ENCODE results near the gene CENPP. TPM values are rescaled to one million over a fixed set of nuclear protein-coding genes. Genes with fewer than 3 reads are reported as not detected.

The CENPP gene
- total RNA-seq, 3 donors from 2014 or later (not counting 1 experiment from before 2014, with no cell fraction given), result 10.3 to 14.5 (median 12.1) TPM

- no peaks in the 10 kb centered on the region for H3K36me3 Mint-ChIP-seq
- peaks cover 4% of the 10 kb centered on the region for H3K4me1 ChIP-seq (ENCODE audit: control insufficient read depth, insufficient read depth, low read length)
- 2% methylated on average over 29 of the region's 30 CpGs for WGBS (ENCODE audit: insufficient coverage)
- peaks cover 31 to 33% of the 10 kb centered on the region in 2 donors for H3K4me1 Mint-ChIP-seq
- intact Hi-C loops (cut with micrococcal nuclease), result loop anchor here (1.0 to 5.0 kb wide), 3 partner anchors 33 to 345 kb away; partner anchors contain the start of genes IARS1 and IPPK
- H3K27me3 ChIP-seq (ENCODE audit: control insufficient read depth, insufficient read depth, low read length), result no peaks in the 10 kb centered on the region
- no peaks in the 10 kb centered on the region for H3K9me3 ChIP-seq (ENCODE audit: control insufficient read depth, insufficient read depth, low read length)
- peaks cover 13% of the 10 kb centered on the region for H3K36me3 ChIP-seq (ENCODE audit: control insufficient read depth, insufficient read depth, low read length)
- no peak for TF ChIP-seq CTCF (IDR thresholded peaks at IDR 0.05)
- H3K4me3 ChIP-seq (ENCODE audit: low read length), result peak overlapping the region; percentile 65
- peak in 1 of 3 donors; percentile 10 for ATAC-seq
- DNase-seq, result no peak
- H3K4me3 Mint-ChIP-seq, result peak overlapping the region; percentile 99
- peak overlapping the region; percentile 95 for H3K27ac ChIP-seq (ENCODE audit: low read length)
- peak overlapping the region; percentile 98 for H3K27ac Mint-ChIP-seq
- no peaks in the 10 kb centered on the region for H3K27me3 Mint-ChIP-seq (ENCODE audit: low read depth in 2 of 2)
- H3K9me3 Mint-ChIP-seq, result no peaks in the 10 kb centered on the region
Measured at GRCh38 chr9:92325991-92326500, 293 bp downstream of the CENPP start.

GRCh38 chr9:92327283-92327850 is 1.6 kb downstream of the CENPP start:
- no peaks in the 10 kb centered on the region for H3K9me3 Mint-ChIP-seq
- Histone ChIP-seq H3K4me3 (ENCODE audit: low read length) (no peak overlapping the region), H3K9me3 (ENCODE audit: control insufficient read depth, insufficient read depth, low read length) (no peaks in the 10 kb centered on the region), H3K4me1 (ENCODE audit: control insufficient read depth, insufficient read depth, low read length) (peaks cover 4% of the 10 kb centered on the region), H3K27ac (ENCODE audit: low read length) (no peak overlapping the region), H3K27me3 (ENCODE audit: control insufficient read depth, insufficient read depth, low read length) (no peaks in the 10 kb centered on the region), H3K36me3 (ENCODE audit: control insufficient read depth, insufficient read depth, low read length) (peaks cover 5% of the 10 kb centered on the region)
- no peaks in the 10 kb centered on the region for H3K36me3 Mint-ChIP-seq
- peaks cover 31 to 33% of the 10 kb centered on the region in 2 donors for H3K4me1 Mint-ChIP-seq
- ATAC-seq, result no peak
- TF ChIP-seq CTCF (IDR thresholded peaks at IDR 0.05), result no peak
- H3K4me3 Mint-ChIP-seq, result peak overlapping the region; percentile 99
- no peak for DNase-seq
- WGBS (ENCODE audit: insufficient coverage), result 89% methylated on average over 1 of the region's 2 CpGs
- intact Hi-C loops (cut with micrococcal nuclease), result loop anchor here (5.0 kb wide), 1 partner anchor 115 kb away; no protein-coding TSS in a partner anchor
- H3K27me3 Mint-ChIP-seq (ENCODE audit: low read depth in 2 of 2), result no peaks in the 10 kb centered on the region
- peak overlapping the region; percentile 98 for H3K27ac Mint-ChIP-seq

- peaks cover 4% of the 10 kb centered on the region for H3K4me1 ChIP-seq (ENCODE audit: control insufficient read depth, insufficient read depth, low read length)
- Mint-ChIP-seq H3K4me3 (peak overlapping the region; percentile 29), H3K9me3 (no peaks in the 10 kb centered on the region), H3K4me1 (peaks cover 31 to 33% of the 10 kb centered on the region in 2 donors), H3K36me3 (no peaks in the 10 kb centered on the region), H3K27ac (no peak overlapping the region), H3K27me3 (ENCODE audit: low read depth in 2 of 2) (no peaks in the 10 kb centered on the region)
- WGBS (ENCODE audit: insufficient coverage), result 86% methylated on average over 1 of the region's 2 CpGs
- no peak overlapping the region for H3K27ac ChIP-seq (ENCODE audit: low read length)
- no peaks in the 10 kb centered on the region for H3K9me3 ChIP-seq (ENCODE audit: control insufficient read depth, insufficient read depth, low read length)
- TF ChIP-seq CTCF (IDR thresholded peaks at IDR 0.05), result no peak
- no peaks in the 10 kb centered on the region for H3K27me3 ChIP-seq (ENCODE audit: control insufficient read depth, insufficient read depth, low read length)
- ATAC-seq (no peak), DNase-seq (peak in 1 of 2 donors; percentile 10)
- intact Hi-C loops (cut with micrococcal nuclease), result loop anchor here (5.0 kb wide), 1 partner anchor 114 kb away; no protein-coding TSS in a partner anchor
- H3K4me3 ChIP-seq (ENCODE audit: low read length), result no peak overlapping the region
- H3K36me3 ChIP-seq (ENCODE audit: control insufficient read depth, insufficient read depth, low read length), result no peaks in the 10 kb centered on the region
Measured at GRCh38 chr9:92328225-92328624, 2.5 kb downstream of the CENPP start.

All from natural killer cell (primary cell).